Measurements from ENCODE around the gene COL13A1.
A peak's percentile ranks its signal among the peaks of the same experiment; 100 is the strongest.

COL13A1 gene

DNA sequence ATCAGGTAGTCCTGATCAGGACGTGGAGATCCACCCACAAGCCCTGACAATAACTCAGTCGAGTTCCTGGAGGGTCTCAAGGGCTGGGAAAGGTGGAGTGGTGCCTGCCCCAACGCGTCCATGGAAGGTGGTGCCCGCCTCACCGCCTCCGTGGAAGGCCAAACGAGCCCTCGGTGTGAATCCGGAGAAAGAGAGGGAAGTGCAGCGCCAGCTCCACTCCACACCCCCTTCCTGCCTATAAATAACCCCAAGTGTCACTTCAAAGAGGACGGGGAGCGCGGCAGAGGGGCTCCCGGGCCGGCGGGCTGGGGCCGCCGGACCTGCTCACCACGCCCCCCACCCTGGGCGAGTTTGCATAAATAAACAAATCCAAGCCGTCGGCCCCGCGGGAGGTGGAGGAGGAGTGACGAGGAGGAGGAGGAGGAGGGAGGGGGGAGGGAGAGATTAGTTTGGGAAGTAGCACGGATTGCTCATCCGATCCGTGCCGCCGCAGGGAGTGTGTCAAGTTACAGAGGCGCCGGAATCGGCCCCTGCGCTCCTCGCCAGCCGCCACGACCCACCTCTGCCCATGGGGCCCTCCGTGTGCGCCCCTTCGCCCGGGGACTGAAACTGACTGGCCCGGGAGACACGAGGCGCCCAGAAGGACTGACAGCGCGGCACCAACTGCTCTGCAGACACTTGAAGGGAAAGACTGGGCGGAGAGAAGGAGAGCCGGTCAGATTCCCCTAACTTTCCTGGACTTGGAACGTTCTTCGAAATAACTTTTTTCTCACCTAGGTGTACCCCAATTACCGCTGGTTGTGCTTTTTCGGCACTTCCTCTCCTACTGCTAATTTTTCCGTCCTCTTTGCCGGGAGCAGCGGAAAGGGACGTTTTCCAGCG, at the start of gene COL13A1:
Gene COL13A1, plus strand, starts transcription at position 473 of the 882 bp plus-strand sequence. CDS start 518 bp downstream, outside the sequence.
- no peak for DNase-seq

DNA sequence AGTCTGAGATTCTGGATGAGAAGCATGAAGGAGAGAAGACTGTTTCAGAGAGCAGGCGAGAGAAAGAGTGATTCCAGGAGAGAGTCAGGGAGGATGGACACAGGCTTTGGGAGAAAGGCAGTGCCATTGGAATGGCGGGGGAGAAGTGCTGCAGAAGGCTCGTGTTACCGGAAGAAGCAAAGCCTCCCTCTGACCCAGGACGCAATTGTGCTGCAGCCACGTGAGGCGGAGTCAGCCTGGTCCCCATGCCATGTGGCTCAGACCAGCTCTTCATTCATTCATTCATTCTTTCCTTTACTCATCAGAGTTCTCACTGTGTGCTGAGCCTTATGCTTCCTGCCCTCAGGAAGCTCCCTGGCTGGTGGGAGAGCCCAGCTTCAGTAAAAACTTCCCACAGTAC, 49.2 kb upstream of the COL13A1 start:
- no peak for DNase-seq

DNA sequence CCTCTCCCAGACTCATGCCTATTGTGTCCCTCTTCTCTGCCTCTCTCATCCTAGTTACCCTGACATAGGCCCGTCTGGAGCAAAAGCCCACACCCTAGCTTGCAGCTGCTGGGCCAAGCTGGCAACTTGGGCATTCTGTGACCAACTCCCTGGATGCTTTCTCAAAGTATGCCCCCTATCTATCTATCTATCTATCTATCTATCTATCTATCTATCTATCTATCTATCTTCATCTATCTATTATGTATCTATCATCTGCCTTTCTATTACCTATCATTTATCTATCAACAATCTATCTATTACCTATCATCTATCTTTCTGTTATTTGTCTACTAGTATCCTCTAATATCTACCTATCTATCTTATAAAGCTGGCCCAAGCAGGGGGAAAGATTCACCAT, 45.4 kb upstream of the COL13A1 start:
- no peak for DNase-seq

DNA sequence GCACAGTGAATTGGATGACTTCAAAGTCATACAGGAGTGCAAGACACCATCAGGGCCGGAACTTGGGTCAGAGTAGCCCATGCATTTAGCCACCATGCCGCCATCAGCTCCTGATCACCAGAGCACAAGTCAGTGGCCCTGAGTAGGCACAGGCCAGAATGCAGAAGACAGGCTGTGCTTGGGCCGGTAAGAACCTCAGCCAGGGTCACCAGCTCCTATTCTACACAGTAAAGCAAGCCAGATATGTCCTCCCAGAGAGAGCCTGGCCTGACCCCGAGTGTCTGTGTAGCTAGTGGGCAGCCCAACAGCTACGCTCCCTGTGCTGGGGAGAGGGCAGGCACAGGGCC, 44.5 kb upstream of the COL13A1 start:
- no peak for DNase-seq

DNA sequence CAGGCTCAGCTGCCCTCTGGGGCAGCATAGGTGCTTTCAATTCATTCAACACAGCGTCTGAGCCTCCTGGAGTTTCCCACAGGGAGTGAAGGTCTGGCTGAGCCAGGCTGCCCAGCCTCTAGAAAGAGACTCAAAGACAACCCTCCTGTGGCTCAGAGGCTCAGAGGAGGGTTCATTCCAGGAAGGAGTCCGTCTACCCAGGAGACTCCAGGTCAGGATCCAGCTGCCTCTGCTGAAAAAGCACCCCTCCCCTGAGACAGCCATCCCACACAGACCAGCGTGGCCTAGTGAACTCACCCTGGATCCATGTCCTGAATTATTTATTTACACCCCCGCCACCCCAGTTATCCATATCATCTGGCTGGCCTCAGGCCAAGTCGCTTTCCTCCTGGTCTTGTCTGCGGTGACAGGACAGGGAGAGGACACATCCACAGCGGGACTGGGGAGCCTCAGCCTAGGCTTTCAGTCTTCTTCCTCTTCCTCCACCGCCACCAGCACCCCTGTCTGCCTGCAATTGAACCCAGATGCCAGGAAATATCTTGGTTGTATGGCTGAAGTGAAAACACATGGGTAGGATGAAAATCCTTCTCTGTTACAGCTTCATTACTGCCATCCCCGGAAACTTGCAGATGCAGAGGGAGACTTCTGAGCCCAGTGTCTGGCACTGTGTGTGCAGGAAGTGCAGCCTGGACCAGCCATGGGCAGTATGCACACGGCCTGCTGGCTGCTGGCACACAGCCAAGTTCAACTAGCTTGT, 44.0 kb upstream of the COL13A1 start:
- DNase-seq = peak; percentile 27

DNA sequence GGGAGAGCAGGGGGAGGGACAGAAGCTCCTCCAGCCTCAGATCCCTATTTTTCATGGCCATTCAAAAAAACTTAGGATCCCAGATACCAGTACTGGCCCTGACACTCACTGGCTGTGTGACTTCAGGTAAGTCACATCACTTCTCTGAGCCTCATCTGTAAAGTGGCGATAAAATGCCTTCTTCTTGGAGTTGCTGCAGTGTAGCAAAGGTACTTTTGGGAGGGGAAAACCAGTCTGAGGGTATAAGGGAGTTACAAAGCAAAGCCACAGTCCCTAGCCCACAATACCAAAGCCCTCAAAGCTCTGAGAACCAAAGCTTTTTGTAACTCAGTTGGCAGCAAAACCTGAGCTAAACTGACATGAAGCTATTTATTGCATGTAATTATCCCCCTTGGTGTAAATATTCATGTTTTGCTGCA, 43.4 kb upstream of the COL13A1 start:
- DNase-seq = no peak

DNA sequence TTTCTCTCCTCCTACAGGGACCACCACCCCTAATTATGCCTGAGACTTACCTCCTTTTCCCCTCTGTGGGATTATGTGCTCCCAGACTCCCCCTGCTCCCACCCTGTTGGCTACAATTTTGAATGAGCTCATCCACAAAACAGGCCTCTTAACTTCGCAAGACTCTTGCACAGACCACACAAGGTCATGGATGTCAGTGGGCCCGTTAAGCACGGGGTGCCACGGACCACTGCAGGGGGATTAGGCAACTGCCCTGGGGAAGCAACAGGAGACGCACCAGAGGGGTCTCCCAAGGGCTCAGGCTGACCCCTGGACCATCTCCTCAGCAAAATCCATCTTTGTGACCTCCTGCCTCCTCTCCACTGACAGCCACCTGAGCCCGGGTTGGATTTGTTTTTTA, 42.1 kb upstream of the COL13A1 start:
- no peak for DNase-seq

DNA sequence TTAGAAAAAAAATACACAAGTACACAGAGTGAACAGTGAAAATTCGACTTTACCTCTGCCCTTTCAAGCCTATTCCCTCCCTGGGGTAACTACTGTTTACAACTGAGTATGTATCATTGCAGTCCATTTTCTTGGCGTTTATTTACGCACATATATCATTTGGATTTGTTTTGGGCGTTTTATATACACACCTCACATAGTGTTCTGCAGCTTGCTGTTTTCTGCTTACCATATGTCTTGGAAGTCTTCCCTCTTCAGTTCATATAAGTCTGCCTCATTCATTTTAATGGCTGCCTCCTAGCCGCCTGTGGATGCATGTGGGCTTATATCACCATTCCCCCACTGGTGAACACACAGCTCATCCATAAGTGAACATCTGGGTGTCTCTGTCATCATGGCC, 41.6 kb upstream of the COL13A1 start:
- no peak for DNase-seq

DNA sequence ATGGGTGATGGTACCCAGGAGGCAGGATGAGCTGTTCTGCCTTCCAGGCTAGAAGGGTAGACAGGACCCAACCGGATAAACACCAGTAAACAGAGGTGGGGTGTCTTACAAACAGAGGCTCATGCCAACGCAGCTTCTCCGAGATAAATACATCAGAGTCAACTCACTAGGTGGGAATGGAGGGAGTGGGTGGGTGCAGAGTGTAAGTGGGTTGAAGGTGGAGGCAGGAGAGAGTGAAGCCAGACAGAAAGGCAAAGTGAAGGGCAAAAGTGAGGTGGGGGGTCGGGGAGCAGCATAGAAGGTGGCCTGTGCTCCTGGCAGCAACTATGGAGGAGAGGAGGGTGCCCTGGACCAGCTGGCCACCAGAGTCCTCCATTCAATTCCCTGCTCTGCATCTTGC, 40.4 kb upstream of the COL13A1 start:
- DNase-seq = no peak

DNA sequence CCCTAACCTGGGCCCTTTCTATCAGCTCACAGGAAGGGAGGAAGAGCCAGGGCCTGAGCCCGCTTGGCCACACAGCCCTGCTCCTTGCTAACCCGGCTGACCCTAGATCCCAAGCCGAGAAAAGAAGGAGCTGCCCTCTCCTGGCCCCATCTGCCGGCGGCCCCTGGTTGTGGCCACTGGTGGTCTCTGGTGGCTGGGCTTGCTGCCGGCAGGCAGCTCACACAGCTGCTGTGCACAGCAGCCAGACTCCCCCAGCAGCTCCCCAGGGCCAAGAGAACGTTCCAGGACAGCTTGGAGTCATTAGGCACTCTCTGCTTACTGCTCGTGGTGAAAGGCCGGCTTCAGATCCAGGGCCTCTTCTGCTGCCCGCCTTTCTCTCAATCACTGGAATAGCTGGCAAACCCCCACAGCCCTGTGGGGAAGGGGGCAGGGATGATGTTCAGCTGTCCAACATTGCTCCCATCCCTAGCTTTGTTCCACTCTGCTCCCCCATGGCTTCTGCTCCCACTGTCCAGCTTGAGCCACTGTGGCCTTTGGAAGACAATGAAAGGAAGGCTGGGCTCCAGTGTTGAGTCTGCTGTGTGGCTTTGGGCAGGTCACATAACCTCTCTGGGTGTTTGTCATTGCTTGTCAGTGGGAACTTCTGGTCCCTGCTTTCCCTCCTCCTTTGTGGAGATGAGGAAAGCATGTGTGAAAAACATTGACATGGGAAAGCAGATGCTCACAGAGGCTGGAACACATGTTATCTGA, 35.4 kb upstream of the COL13A1 start:
- DNase-seq = no peak

DNA sequence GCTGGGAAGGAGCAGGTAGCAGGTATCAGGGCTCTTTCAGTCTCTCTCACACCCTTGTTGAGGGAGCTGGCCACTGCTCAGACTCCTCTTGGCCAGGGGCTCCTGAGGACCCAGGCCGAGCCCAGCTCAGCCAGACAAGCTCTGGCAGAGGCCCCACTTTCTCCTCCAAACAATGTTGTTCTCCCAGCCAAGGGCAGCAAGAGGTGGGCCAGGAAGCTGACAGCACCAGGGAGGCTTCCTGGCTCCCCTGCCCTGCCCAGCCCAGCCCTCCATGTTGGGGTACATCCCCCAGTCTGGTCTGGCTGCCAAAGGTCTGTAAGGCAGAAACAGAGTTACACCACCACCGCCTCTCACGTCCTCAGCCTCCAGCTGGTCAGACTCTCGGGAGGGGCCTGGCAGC, 33.9 kb upstream of the COL13A1 start:
- DNase-seq = no peak

DNA sequence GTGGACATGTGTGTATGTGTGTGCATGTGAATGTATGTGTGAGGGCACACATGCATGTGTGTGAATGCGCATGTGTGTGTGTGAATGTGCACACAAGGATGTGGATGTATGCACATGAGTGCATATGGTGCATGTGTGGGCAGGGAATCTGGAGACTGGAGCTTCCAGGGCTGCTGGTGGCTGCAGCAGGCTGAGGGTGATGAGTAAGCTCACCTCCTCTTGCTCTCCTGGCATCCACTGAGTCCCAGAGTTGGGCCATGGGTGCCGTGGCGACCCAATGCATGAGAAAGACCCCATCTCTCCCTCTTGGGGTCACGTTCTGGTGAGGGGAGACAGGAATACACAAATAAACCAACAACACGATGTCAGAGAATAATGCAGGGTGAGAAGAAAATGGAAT, 33.3 kb upstream of the COL13A1 start:
- no peak for DNase-seq

DNA sequence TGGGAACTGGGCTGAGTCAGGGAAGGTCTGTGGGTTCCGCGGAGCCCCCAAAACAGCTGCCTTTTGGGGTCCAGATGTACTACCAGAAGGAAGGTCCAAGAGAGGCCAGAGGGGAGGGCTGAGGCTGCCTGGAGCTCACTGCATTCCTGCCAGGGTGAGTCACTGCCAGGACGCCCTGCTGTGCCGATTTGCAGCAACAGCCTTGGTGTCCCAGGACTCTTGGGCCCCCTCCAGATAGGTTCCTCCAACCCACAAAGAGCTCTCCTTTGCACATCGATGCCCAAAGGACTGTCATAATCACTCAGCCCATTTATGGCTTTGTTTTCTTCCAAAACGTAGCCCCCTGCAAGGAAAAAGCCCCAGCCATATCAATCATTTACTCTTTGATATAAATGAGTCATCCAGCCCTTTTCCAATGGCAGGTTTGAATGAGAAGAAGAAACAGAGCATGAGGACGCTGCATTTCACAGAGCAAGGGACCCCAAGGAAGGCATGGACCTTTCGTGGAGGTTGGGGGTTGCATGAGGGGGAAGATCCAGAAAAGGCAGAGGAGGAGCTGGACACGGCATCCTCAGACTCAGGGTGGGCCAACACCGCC, 32.2 kb upstream of the COL13A1 start:
- peak; percentile 27 for DNase-seq

DNA sequence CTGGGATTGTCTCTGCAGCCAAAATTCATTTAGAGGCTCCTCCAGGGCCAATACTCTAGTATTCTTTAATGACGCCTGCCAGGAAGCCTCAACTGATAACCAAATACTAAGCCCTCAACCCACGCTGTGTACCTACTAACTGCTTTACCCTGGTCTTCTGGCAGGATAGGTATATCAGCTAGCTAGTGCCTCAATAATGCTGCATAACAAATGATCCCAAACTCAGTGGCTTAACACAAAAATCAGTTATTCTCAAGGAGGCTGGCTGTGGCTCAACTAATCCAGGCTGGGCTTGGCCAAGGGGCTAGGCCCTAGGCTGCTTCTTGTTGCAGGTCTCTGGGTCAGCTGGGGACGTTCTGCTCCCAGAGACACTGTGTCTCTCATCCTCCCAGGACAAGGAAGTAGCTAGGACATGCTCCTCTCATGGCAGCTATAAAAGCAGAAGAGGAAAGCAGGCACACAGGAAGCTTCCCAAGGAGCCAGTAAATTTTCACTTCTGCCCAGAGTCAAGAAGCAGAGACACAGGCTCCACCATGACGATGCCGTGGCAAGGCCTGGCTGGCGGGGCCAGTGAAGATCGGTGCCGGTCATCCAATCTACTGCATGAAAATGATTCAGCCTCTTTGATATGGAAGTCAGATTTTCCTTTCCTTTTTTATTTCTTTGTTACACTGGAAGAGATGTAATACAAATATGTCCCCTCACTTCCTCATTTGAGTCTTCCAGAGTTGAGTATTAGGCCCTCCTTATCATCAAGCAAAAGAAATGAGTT, 28.6 kb upstream of the COL13A1 start:
- no peak for DNase-seq

DNA sequence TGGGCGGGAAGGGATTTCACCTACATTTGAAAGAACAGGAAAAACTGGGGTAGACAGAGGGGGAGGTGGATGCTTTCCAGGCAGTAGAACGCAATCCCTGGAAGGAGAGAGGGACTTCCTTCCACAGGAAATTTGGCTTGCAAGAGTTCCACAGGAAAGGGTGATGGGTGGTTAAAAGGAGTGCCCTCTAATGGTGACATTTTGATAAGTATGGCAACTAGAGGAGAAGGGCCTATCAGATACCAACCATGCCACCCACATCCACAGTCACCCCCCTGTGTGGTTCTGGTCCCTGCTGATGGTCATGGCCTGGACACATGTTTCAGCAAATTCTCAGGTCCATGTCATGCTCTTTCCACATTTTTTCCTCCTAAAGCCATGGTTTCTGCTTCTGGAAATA, 27.1 kb upstream of the COL13A1 start:
- DNase-seq = no peak

DNA sequence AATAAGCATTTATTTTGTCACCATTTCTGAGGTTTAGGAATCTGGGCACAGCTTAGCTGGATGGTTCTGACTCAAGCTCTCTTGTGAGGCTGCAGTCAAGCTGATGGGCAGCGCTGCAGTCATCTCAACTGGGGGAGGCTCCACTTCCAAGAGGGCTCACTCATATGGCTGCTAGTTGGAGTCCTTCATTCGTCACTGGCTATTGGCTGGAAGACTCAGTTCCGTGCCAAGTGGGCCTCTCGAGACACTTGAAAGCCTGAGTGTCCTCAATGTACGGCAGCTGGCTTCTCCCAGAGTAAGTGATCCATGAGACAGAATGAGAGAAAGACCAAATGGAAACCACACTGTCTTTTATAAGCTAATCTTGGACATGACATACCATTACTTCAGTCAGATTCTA, 21.6 kb upstream of the COL13A1 start:
- no peak for DNase-seq

DNA sequence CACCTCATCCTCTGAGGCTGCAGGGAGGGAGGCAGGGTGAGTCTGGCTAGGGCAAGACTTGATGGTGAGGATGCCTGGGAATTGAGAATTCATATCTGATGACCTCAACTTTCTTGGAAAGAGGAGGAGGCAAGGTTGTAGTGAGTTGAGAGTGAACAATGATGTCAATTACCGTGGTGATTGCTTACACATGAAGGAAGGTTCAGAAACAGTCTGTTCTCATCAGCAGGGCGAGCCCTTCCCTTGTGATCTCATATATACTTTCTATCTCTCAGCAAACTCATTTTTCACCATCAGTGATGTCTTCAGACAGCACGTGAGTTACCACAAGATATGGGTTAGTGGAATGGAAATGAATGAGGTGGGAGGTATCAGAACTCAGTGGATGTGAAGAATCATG, 20.1 kb upstream of the COL13A1 start:
- no peak for DNase-seq

DNA sequence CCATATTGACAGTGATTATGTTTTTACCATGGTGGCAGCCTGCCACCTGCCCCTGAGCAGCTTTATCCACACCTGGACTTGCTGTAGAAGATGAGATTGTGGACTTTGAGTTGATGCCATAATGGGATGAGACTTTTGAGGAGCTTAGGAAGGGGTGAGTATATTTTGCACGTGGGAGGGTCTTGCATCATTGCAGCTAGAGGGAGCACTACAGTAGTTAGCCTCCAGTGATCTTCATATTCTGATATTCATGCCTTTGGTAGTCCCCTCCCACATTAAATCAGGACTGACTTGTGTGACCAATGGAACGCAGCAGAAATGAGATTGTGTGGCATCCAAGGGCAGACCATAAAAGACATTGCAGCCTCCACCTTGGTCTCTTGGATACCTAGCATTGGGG, 18.2 kb upstream of the COL13A1 start:
- DNase-seq = no peak

DNA sequence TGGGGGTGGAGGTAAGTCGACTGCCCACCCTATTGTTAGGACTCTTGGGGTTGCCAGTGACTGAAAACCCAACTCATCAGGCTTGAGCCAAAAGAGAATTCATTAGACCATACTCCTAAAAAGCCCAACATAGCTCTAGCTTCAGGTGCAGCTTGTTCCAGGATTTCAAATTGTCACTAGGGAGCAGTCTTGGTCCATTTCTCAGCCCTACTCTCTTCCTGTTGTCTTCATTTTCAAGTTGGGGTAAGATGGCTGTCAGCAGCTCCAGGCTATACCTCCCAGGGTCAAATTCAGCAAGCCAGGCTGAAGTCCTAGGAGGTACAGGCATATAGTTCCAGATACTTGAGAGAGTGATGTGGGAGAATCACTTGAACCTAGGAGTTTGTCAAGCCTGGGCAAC, 14.9 kb upstream of the COL13A1 start:
- DNase-seq = no peak

DNA sequence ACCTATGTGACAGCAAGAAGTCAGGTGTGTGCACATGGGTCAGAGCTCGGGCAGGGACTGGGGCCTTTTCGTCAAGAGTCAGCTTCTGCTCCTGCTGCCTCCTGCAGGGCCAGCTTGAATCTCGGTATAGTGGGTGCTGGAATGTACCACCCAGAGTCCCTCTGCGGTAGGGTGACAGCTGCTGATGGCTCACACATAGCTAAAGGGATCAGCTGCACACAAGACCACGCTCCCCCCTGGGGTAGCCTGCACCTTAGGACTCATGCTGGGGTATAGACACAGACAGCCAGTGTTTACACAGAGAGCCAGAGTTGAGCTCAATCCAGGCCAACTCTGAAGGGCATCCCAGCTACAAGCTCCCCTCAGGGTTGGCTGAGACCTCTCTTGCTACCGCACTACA, 14.0 kb upstream of the COL13A1 start:
- no peak for DNase-seq

DNA sequence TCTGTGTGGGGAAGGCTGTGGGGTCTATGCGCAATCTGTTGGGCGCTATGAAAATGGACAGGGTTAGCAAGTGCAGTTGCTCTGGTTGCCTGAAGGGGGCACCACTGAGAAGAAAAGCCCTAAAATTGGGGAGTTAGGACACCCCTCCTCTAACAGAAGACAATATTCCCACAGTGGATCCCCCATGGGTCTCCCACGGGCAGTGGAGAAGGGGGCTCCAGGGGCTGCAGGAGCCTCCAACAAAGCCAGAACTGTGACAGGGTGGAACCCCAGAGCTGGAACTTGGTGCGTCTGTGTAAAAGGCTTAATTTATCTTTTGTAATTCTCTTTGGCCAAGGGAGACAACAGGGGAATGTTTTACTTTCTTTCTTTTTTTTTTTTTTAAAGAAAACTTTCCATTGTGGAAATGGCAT, 12.5 kb upstream of the COL13A1 start:
- no peak for DNase-seq

DNA sequence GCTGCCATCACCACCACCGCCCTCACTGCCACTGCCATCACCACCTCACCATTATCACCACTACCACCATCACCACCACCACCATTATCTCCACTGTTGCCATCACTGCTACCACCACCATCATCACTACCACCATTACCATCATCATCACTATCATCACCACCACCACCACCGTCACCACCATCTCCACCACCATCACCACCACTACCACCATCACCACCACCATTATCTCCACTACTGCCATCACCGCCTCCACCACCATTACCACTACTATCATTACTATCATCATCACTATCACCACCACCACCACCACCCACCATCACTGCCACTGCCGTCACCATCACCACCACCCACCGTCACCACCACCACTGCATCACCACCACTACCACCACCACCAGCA, 9.9 kb upstream of the COL13A1 start:
- no peak for DNase-seq

Measured in midbrain (tissue), 1 donor.